Endometrium (tissue), 2 donors: ENCODE results near the gene ANKRD49.

Source experiments
- FAIRE-seq: peaks from 2 replicates; lab custom pipeline; 2012; peaks lifted over from hg19 to GRCh38; lab: Jason Lieb, UNC
- donor health status: control.
- donor health status: control.

The ANKRD49 gene

DNA sequence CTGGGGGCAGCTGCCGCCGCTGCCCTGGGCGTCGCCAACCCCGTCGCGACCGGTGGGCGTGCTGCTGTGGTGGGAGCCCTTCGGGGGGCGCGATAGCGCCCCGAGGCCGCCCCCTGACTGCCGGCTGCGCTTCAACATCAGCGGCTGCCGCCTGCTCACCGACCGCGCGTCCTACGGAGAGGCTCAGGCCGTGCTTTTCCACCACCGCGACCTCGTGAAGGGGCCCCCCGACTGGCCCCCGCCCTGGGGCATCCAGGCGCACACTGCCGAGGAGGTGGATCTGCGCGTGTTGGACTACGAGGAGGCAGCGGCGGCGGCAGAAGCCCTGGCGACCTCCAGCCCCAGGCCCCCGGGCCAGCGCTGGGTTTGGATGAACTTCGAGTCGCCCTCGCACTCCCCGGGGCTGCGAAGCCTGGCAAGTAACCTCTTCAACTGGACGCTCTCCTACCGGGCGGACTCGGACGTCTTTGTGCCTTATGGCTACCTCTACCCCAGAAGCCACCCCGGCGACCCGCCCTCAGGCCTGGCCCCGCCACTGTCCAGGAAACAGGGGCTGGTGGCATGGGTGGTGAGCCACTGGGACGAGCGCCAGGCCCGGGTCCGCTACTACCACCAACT, 51.0 kb downstream of the ANKRD49 start:
- no peak for FAIRE-seq

DNA sequence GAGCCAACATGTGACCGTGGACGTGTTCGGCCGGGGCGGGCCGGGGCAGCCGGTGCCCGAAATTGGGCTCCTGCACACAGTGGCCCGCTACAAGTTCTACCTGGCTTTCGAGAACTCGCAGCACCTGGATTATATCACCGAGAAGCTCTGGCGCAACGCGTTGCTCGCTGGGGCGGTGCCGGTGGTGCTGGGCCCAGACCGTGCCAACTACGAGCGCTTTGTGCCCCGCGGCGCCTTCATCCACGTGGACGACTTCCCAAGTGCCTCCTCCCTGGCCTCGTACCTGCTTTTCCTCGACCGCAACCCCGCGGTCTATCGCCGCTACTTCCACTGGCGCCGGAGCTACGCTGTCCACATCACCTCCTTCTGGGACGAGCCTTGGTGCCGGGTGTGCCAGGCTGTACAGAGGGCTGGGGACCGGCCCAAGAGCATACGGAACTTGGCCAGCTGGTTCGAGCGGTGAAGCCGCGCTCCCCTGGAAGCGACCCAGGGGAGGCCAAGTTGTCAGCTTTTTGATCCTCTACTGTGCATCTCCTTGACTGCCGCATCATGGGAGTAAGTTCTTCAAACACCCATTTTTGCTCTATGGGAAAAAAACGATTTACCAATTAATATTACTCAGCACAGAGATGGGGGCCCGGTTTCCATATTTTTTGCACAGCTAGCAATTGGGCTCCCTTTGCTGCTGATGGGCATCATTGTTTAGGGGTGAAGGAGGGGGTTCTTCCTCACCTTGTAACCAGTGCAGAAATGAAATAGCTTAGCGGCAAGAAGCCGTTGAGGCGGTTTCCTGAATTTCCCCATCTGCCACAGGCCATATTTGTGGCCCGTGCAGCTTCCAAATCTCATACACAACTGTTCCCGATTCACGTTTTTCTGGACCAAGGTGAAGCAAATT, 51.7 kb downstream of the ANKRD49 start:
- FAIRE-seq, result no peak

DNA sequence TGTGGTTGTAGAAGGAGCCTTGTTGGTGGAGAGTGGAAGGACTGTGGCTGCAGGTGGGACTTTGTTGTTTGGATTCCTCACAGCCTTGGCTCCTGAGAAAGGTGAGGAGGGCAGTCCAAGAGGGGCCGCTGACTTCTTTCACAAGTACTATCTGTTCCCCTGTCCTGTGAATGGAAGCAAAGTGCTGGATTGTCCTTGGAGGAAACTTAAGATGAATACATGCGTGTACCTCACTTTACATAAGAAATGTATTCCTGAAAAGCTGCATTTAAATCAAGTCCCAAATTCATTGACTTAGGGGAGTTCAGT, 52.3 kb downstream of the ANKRD49 start:
- no peak for FAIRE-seq

DNA sequence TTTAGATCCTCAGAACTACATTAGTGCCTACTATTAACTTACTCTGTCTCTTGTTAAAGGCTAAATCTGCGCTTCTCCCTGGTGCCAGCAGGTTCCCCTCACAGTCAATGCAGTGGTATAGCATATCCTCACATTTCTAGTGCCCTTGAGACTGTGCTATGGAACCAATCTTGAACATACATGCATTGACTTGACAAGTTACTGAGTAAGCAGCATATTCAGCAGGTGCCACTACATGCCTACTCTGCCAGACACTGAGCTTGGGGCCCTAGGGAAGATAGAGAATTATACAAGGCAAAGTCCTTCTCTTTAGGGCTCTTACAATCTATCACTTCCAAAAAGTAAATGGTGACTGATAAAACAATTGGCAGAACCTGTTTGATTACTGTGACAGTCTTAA, 53.1 kb downstream of the ANKRD49 start:
- FAIRE-seq, result no peak

DNA sequence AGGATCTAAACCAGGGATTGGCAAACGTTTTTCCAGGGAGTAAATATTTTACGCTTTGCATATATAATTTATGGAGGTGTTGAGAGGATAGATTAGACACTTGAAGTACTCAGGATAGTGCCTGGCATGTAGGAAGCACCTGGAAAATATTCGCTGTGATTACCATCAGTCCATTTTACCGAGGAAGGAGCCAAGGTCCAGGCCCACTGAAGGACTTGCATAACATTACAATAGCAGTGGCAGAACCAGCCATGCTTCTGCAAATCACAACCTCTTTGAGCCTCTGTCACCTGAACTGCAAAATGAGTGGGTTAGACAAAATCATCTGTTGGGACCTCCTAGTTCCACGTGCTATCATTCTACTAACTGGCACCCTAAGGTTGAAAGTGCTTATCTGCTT, 55.4 kb downstream of the ANKRD49 start:
- FAIRE-seq, result no peak
